ENCODE results near the gene OTOF. TPM values are rescaled to one million over a fixed set of nuclear protein-coding genes. Genes with fewer than 3 reads are reported as not detected.
A peak's percentile ranks its signal among the peaks of the same experiment; 100 is the strongest.

OTOF gene
- total RNA-seq, 2 experiments from 2014 or later: 0.71 to 0.75 TPM

- no peak overlapping the region for H3K4me3 Mint-ChIP-seq
- H3K36me3 ChIP-seq (ENCODE audit: insufficient read depth, low read length): no peaks in the 10 kb centered on the region
- POLR2A ChIA-PET: no interaction called here
- no peaks in the 10 kb centered on the region for H3K36me3 Mint-ChIP-seq (ENCODE audit: low read depth)
- H3K9me3 ChIP-seq (ENCODE audit: control insufficient read depth in 1 of 2, insufficient read depth in 1 of 2, low read length in 2 of 2): no peaks in the 10 kb centered on the region
- DNase-seq: peak in 2 of 14 experiments; percentile 14 to 17
- peaks cover 3% of the 10 kb centered on the region for H3K27me3 Mint-ChIP-seq
- intact Hi-C loops (cut with DNase I, micrococcal nuclease): no loop called here
- no peaks in the 10 kb centered on the region for H3K4me1 Mint-ChIP-seq (ENCODE audit: low read depth)
- peaks cover 0 to 5% of the 10 kb centered on the region in 2 experiments for H3K27me3 ChIP-seq (ENCODE audit: control insufficient read depth in 1 of 2, insufficient read depth in 2 of 2, low read length in 2 of 2)
- H3K9me3 Mint-ChIP-seq: no peaks in the 10 kb centered on the region
- no peak overlapping the region for H3K4me3 ChIP-seq (ENCODE audit: low read length)
- H3K27ac ChIP-seq (ENCODE audit: low read depth in 1 of 2, low read length in 2 of 2): no peak overlapping the region
- H3K4me1 ChIP-seq (ENCODE audit: insufficient read depth, low read length): no peaks in the 10 kb centered on the region
- ATAC-seq (ENCODE audit: poor library complexity): no peak
- CTCF ChIA-PET: no interaction called here
- no peak for TF ChIP-seq CTCF (IDR thresholded peaks at IDR 0.05)
- H3K27ac Mint-ChIP-seq: no peak overlapping the region
Observed at GRCh38 chr2:26493566-26493965, 15.6 kb upstream of the OTOF start.

GRCh38 chr2:26492749-26493515 is 15.0 kb upstream of the OTOF start:
- no peaks in the 10 kb centered on the region for H3K9me3 Mint-ChIP-seq
- TF ChIP-seq CTCF (IDR thresholded peaks at IDR 0.05): no peak
- H3K4me1 Mint-ChIP-seq (ENCODE audit: low read depth): no peaks in the 10 kb centered on the region
- Histone ChIP-seq H3K27me3 (ENCODE audit: control insufficient read depth in 1 of 2, insufficient read depth in 2 of 2, low read length in 2 of 2) (no peaks in the 10 kb centered on the region), H3K4me3 (ENCODE audit: low read length) (no peak overlapping the region), H3K27ac (ENCODE audit: low read depth in 1 of 2, low read length in 2 of 2) (no peak overlapping the region), H3K4me1 (ENCODE audit: insufficient read depth, low read length) (no peaks in the 10 kb centered on the region), H3K9me3 (ENCODE audit: control insufficient read depth in 1 of 2, insufficient read depth in 1 of 2, low read length in 2 of 2) (no peaks in the 10 kb centered on the region), H3K36me3 (ENCODE audit: insufficient read depth, low read length) (no peaks in the 10 kb centered on the region)
- intact Hi-C loops (cut with DNase I, micrococcal nuclease): no loop called here
- ATAC-seq (ENCODE audit: poor library complexity): no peak
- ChIA-PET POLR2A (no interaction called here), CTCF (no interaction called here)
- no peaks in the 10 kb centered on the region for H3K36me3 Mint-ChIP-seq (ENCODE audit: low read depth)
- DNase-seq: no peak
- H3K4me3 Mint-ChIP-seq: no peak overlapping the region
- no peak overlapping the region for H3K27ac Mint-ChIP-seq
- peaks cover 2% of the 10 kb centered on the region for H3K27me3 Mint-ChIP-seq

GRCh38 chr2:26491563-26492167 is 13.7 kb upstream of the OTOF start:
- TF ChIP-seq CTCF (IDR thresholded peaks at IDR 0.05): no peak
- ChIA-PET POLR2A (no interaction called here), CTCF (no interaction called here)
- Histone ChIP-seq H3K36me3 (ENCODE audit: insufficient read depth, low read length) (no peaks in the 10 kb centered on the region), H3K4me3 (ENCODE audit: low read length) (no peak overlapping the region), H3K4me1 (ENCODE audit: insufficient read depth, low read length) (no peaks in the 10 kb centered on the region), H3K27me3 (ENCODE audit: control insufficient read depth in 1 of 2, insufficient read depth in 2 of 2, low read length in 2 of 2) (no peaks in the 10 kb centered on the region), H3K27ac (ENCODE audit: low read depth in 1 of 2, low read length in 2 of 2) (no peak overlapping the region), H3K9me3 (ENCODE audit: control insufficient read depth in 1 of 2, insufficient read depth in 1 of 2, low read length in 2 of 2) (no peaks in the 10 kb centered on the region)
- Mint-ChIP-seq H3K4me3 (no peak overlapping the region), H3K4me1 (ENCODE audit: low read depth) (no peaks in the 10 kb centered on the region), H3K9me3 (no peaks in the 10 kb centered on the region), H3K27ac (no peak overlapping the region), H3K36me3 (ENCODE audit: low read depth) (no peaks in the 10 kb centered on the region), H3K27me3 (no peaks in the 10 kb centered on the region)
- ATAC-seq (ENCODE audit: poor library complexity) (no peak), DNase-seq (no peak)
- intact Hi-C loops (cut with DNase I, micrococcal nuclease): no loop called here

Measured in CD4-positive, alpha-beta T cell (primary cell).